ENCODE data around the gene SLCO1B3.

- no peak for TF ChIP-seq CTCF (IDR thresholded peaks at IDR 0.05; ENCODE audit: low read depth, low read length)
- TF ChIP-seq EZH2phosphoT487 (IDR thresholded peaks at IDR 0.05; ENCODE audit: low read depth) = no peak
Measured at GRCh38 chr12:20808521-20808920, 2.0 kb upstream of the SLCO1B3 start.
